NCI-H526 treated with DMSO at 0.1 percent for 48 hours (cell line): ENCODE data around the gene CLEC18C.
"Not testable (repeated sequence)": the region's sequence is repeated elsewhere in the genome, so short reads cannot be mapped to it uniquely, and the experiment has no call there.

ENCODE experiments used
- DNase-seq: peaks from one replicate; lab custom pipeline; 2025; lab: John Stamatoyannopoulos, UW

CLEC18C gene

GRCh38 chr16:70173212-70173837 lies at the start of gene CLEC18C:
Gene CLEC18C (plus strand): TSS chr16:70173787. CDS start chr16:70174279, 492 bp downstream.
- DNase-seq: not testable (repeated sequence)

DNA sequence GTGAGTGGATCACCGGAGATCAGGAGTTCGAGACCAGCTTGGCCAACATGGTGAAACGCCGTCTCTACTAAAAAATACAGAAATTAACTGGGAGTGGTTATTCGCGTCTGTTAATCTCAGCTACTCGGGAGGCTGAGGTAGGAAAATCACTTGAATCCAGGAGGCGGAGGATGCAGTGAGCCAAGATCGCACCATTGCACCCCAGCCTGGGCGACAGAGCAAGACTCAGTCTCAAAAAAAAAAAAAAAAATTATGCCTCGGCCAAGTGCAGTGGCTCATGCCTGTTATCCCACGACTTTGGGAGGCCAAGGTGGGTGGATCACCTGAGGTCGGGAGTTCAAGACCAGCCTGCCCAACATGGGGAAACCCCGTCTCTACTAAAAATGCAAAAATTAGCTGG lies 49.8 kb upstream of the CLEC18C start:
- DNase-seq: not testable (repeated sequence)

- not testable (repeated sequence) for DNase-seq
These were observed 47.4 kb upstream of the CLEC18C start for GRCh38 chr16:70126226-70126625.

- DNase-seq: not testable (repeated sequence)
These were observed 45.9 kb upstream of the CLEC18C start for GRCh38 chr16:70127706-70128105.

- not testable (repeated sequence) for DNase-seq
These were observed 44.7 kb upstream of the CLEC18C start for GRCh38 chr16:70128844-70129243.

DNA sequence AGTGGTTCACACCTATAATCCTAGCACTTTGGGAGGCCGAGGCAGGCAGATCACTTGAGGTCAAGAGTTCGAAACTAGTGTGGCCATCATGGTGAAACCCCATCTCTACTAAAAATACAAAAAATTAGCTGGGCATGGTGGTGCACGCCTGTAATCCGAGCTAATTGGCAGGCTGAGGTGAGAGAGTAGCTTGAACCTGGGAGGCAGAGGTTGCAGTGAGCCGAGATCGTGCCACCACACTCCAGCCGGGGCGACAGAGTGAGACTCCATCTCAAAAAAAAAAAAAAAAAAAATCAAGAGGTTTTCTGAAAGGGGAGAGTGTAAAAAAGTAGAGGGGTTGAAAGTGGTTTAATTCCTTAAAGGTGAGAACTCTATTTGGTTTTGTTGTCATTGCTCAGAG lies 37.8 kb upstream of the CLEC18C start:
- not testable (repeated sequence) for DNase-seq

DNA sequence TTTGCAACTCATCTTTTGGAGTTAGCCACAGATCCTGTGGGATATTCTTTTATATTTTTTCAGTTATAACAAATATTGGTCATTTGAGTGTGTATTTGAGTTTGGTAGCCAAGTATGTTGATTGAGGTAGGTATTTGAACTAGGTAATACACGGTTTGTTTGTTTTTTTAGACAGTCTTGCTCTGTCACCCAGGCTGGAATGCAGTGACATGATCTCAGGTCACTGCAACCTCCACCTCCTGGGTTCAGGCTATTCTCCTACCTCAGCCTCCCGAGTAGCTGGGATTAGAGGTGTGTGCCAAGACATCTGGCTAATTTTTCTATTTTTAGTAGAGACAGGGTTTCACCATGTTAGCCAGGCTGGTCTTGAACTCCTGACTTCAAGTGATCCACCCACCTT lies 37.0 kb upstream of the CLEC18C start:
- not testable (repeated sequence) for DNase-seq

- not testable (repeated sequence) for DNase-seq
These were observed 30.8 kb upstream of the CLEC18C start for GRCh38 chr16:70142739-70143138.

GRCh38 chr16:70143231-70143895 lies 30.2 kb upstream of the CLEC18C start:
- DNase-seq: not testable (repeated sequence)

GRCh38 chr16:70147853-70148252 lies 25.7 kb upstream of the CLEC18C start:
- DNase-seq: not testable (repeated sequence)

DNA sequence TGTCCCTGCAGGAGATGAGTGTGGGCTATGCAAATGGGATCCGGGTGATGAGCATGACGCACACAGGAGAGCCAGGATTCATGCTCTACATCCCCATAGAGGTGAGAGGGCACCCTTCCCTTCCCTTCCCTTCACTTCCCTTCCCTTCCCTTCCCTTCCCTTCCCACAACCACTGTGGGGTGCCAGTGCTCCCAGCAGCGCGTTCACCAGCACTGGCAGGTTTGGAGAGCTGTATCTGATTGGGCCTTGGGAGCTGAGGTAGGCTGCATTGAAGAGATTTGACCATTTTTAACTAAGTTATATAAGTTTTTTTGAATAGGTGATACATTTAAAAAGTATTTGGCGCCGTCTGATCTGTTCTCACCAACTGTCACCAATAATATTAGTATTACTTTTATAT lies 25.1 kb upstream of the CLEC18C start:
- DNase-seq: not testable (repeated sequence)

- DNase-seq: not testable (repeated sequence)
These were observed 24.3 kb upstream of the CLEC18C start for GRCh38 chr16:70149296-70149695.

- DNase-seq: no peak
These were observed 22.2 kb upstream of the CLEC18C start for GRCh38 chr16:70151391-70151790.

- DNase-seq: no peak
These were observed 21.6 kb upstream of the CLEC18C start for GRCh38 chr16:70151941-70152509.

GRCh38 chr16:70152578-70153302 lies 20.8 kb upstream of the CLEC18C start:
- no peak for DNase-seq

DNA sequence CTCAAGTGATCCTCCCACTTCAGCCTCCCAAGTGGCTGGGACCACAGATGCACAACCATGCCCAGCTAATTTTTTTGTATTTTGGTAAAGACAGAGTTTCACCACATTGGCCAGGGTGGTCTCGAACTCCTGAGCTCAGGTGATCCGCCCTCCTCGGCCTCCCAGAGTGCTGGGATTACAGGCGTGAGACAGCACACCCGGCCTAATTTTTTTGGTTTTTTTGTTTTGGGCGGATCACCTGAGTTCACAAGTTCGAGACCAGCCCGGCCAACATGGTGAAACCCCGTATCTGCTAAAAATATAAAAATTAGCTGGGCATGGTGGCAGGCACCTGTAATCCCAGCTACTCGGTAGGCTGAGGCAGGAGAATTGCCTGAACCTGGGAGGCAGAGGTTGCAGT lies 18.9 kb upstream of the CLEC18C start:
- not testable (repeated sequence) for DNase-seq

DNA sequence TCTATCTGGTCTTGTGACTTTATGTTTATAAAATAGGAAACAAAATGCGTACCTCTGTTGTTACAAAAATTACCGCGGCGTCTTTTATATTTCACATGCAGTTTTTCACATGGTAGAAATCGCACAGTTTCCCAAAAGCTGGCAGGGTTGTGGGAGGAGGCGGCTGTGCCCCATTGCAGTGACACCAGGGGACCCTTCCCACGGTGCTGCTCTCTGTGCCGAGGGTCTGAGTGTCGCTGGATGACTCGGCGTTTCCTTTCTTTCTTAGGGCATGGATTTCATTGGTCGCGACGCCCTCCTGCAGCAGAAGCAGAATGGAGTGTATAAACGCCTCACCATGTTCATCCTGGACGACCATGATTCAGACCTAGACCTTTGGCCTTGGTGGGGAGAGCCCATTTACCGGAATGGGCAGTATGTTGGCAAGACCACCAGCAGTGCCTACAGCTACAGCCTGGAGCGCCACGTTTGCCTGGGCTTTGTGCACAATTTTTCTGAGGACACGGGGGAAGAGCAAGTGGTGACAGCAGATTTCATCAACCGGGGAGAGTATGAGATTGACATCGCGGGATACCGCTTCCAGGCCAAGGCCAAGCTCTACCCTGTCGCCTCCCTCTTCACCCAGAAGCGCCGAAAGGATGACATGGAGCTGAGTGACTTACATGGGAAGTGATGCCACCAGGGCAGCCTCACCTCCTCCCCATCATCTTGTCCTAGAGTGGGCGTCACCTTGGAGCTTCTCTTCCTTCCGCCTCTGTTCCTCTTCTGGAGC lies 17.2 kb upstream of the CLEC18C start:
- DNase-seq: no peak

GRCh38 chr16:70157105-70157476 lies 16.5 kb upstream of the CLEC18C start:
- DNase-seq: no peak

GRCh38 chr16:70157477-70158260 lies 15.9 kb upstream of the CLEC18C start:
- DNase-seq: no peak

DNA sequence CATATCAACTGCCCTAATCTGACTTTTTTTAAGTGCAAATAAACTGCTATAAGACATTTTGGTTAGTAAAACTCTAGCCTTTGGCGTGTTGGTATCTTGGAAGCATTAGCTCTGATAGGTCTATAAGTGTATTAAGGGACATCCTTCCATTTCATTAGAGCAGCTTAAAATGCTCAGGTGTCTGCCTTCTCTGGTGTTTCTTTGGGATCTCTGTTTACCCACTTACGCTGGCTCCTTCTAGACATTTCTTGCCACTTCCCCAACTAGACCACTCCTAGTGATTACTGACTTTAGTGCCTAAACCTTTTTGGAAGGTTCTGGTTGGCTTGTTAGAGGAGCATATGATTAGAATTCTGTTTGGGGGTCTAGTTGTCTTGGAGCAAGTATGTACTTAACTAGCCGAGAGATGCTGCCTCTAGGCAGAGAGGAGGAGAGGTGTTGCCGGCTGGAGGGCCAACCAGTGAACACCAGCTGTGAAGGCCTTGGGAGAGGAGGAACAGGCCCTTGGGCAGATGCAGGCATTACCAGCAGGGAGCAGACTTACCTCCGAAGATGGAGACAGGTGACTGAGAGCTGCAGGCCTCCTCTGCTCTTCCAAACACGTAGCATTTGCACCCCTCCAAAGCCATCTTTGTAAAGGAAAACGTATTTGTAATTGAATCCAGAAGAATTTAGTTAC lies 15.2 kb upstream of the CLEC18C start:
- peak; percentile 7 for DNase-seq
